Endothelial cell of umbilical vein (primary cell): ENCODE measurements around the gene ZNF101. TPM values are rescaled to one million over a fixed set of nuclear protein-coding genes. Genes with fewer than 3 reads are reported as not detected.

Experiments used
- BruUV-seq: library from RNA; stranded (reverse); fragments of 400-500 nt; replicated peaks from 2 replicates; lab custom pipeline; 2021; lab: Mats Ljungman, UMichigan
- CTCF ChIA-PET: fragments of 300-600, 350-600 bp; sonication (Branson Sonifier 250); formaldehyde crosslinking; loops from one replicate; lab custom pipeline; 2021; ENCODE audit warnings: antibody characterized with exemption, inconsistent platforms; lab: Charles Lee
- POLR2A ChIA-PET: fragments of 300-600, 350-600 bp; sonication (Branson Sonifier 250); formaldehyde crosslinking; loops from one replicate; lab custom pipeline; 2021; ENCODE audit warnings: antibody characterized with exemption, inconsistent platforms; lab: Charles Lee
- DNase-seq: peaks from one replicate; pipeline ENCODE4 v3.0.0-alpha.2; 2011; ENCODE audit warnings: low read depth, low spot score
- FAIRE-seq: peaks from 2 replicates; lab custom pipeline; 2011; peaks lifted over from hg19 to GRCh38; lab: Jason Lieb, UNC
- H2AFZ ChIP-seq: 2 replicates; pipeline ENCODE4 v1.6.0; 2012; ENCODE audit warnings: low read depth, low read length, control low read depth, inconsistent platforms
- H3K27ac ChIP-seq: 2 replicates; pipeline ENCODE4 v1.5.1; 2011; ENCODE audit warnings: low read depth, mild to moderate bottlenecking, control low read depth, low read length, moderate library complexity; ENCODE audit not compliant: insufficient read depth
- H3K27me3 ChIP-seq, 2 experiments: 2 replicates each; pipeline versions ENCODE4 v1.6.0 to v1.6.1; 2011; ENCODE audit warnings: low read length in 2 of 2, mixed read lengths in 1 of 2; ENCODE audit not compliant: control insufficient read depth in 2 of 2, insufficient read depth in 2 of 2
- H3K36me3 ChIP-seq, 2 experiments: 2 replicates in 1 of 2; 3 replicates in 1 of 2; pipeline ENCODE4 v1.5.1; 2011; ENCODE audit warnings: low read length in 2 of 2, mild to moderate bottlenecking in 1 of 2, moderate library complexity in 1 of 2; ENCODE audit not compliant: control insufficient read depth in 2 of 2, insufficient read depth in 2 of 2; ENCODE audit errors: extremely low read depth in 1 of 2
- H3K4me1 ChIP-seq: 3 replicates; pipeline ENCODE4 v1.5.1; 2011; ENCODE audit warnings: mild to moderate bottlenecking, low read length; ENCODE audit not compliant: control insufficient read depth, insufficient read depth; ENCODE audit errors: extremely low read depth
- H3K4me2 ChIP-seq: 2 replicates; pipeline ENCODE4 v1.6.1; 2011; ENCODE audit warnings: low read length, control low read depth, mixed read lengths; ENCODE audit not compliant: insufficient read depth
- H3K4me3 ChIP-seq, 3 experiments: fragments of 200-600 bp in 1 of 3; sonication (generic), shearing (Covaris generic) in 1 of 3; replicated peaks in 1 of 3; 2 replicates each; pipeline ENCODE4 v1.5.1; 2011 to 2016; ENCODE audit warnings: control low read depth in 3 of 3, low read length in 3 of 3, mild to moderate bottlenecking in 2 of 3, inconsistent platforms in 1 of 3, low read depth in 1 of 3, moderate library complexity in 1 of 3; ENCODE audit not compliant: insufficient read depth in 1 of 3
- H3K79me2 ChIP-seq: 2 replicates; pipeline ENCODE4 v1.6.0; 2012; ENCODE audit warnings: low read length, inconsistent platforms; ENCODE audit not compliant: control insufficient read depth, insufficient read depth
- H3K9ac ChIP-seq: replicated peaks from 2 replicates; pipeline ENCODE3; 2011; ENCODE audit warnings: low read length, control low read depth; ENCODE audit not compliant: insufficient read depth; ENCODE audit errors: extremely low read depth
- H3K9me1 ChIP-seq: replicated peaks from 3 replicates; pipeline ENCODE4 v1.6.0; 2011; ENCODE audit warnings: mild to moderate bottlenecking, low read length; ENCODE audit not compliant: control insufficient read depth, insufficient read depth; ENCODE audit errors: extremely low read depth
- H3K9me3 ChIP-seq: replicated peaks from 2 replicates; pipeline ENCODE4 v1.5.1; 2012; ENCODE audit warnings: low read length, inconsistent platforms; ENCODE audit not compliant: control insufficient read depth, insufficient read depth
- H4K20me1 ChIP-seq: replicated peaks from 2 replicates; pipeline ENCODE3; 2011; ENCODE audit warnings: mild to moderate bottlenecking, low read length; ENCODE audit not compliant: control insufficient read depth, insufficient read depth; ENCODE audit errors: extremely low read depth
- EZH2 ChIP-seq: IDR thresholded peaks from 2 replicates; pipeline ENCODE4 v1.6.1; 2012; ENCODE audit warnings: borderline replicate concordance, low read depth, mild to moderate bottlenecking, moderate library complexity, low read length, inconsistent platforms; ENCODE audit not compliant: severe bottlenecking
- FOS ChIP-seq: IDR thresholded peaks from 2 replicates; pipeline ENCODE4 v1.6.1; 2011; ENCODE audit warnings: mild to moderate bottlenecking, low read length, moderate library complexity, borderline replicate concordance; ENCODE audit not compliant: insufficient read depth
- GATA2 ChIP-seq: IDR thresholded peaks from 2 replicates; pipeline ENCODE4 v1.7.0; 2011; ENCODE audit warnings: low read depth, mild to moderate bottlenecking, moderate library complexity, mixed read lengths, low read length; ENCODE audit not compliant: insufficient read length, insufficient read depth
- MYC ChIP-seq: IDR thresholded peaks from one replicate; pipeline ENCODE4 v1.6.1; 2011; ENCODE audit warnings: mild to moderate bottlenecking, low read depth, low read length
- POLR2A ChIP-seq: IDR thresholded peaks from 2 replicates; pipeline ENCODE4 v1.6.1; 2012; ENCODE audit warnings: low read depth, mild to moderate bottlenecking, control low read depth, low read length
- POLR2AphosphoS5 ChIP-seq: IDR thresholded peaks from 2 replicates; pipeline ENCODE4 v1.6.1; 2012; ENCODE audit warnings: low read depth, mild to moderate bottlenecking, control low read depth, low read length, moderate library complexity; ENCODE audit not compliant: insufficient read depth
- dilution Hi-C: fragments of 300-500 bp; cut with MboI; formaldehyde crosslinking; loops from one replicate; pipeline ENCODE4 v1.15.0; 2019; ENCODE audit warnings: low sequenced_read_pairs; ENCODE audit not compliant: extremely low pct_ligation_motif_present
- intact Hi-C: fragments of 100-400 bp; cut with micrococcal nuclease; formaldehyde crosslinking; loops from one replicate; pipeline ENCODE4 v1.10.0; 2022
- polyA plus RNA-seq, 4 experiments: library from polyadenylated mRNA; depleted of rRNA in 3 of 4; stranded (reverse) in 3 of 4; unstranded in 1 of 4; fragments of >200 nt; gene quantifications; 2 replicates each; pipeline versions ENCODE4 v1.2.1 to v1.2.3, GENCODE V29; 2011 to 2012; ENCODE audit warnings: missing spikeins in 1 of 4
- total RNA-seq: library from RNA; stranded (reverse); gene quantifications from 2 replicates; pipeline ENCODE4 v1.2.3, GENCODE V29; 2021
- TF ChIP-seq, protein P1 (sequence below): IDR thresholded peaks from 2 replicates; pipeline ENCODE4 v1.6.1; 2011; ENCODE audit not compliant: insufficient read depth, insufficient read length
- TF ChIP-seq, protein P2 (sequence below), 2 donors: IDR thresholded peaks; 1 replicate in 1 of 2; 2 replicates in 1 of 2; pipeline ENCODE4 v1.5.1; 2011; ENCODE audit warnings: low read length in 2 of 2, mild to moderate bottlenecking in 2 of 2, moderate library complexity in 2 of 2, control low read depth in 1 of 2, inconsistent platforms in 1 of 2, low read depth in 1 of 2; ENCODE audit not compliant: insufficient read depth in 1 of 2; ENCODE audit errors: extremely low read depth in 1 of 2

The ZNF101 gene
- total and polyA plus RNA-seq, 2 donors (not counting 3 experiments of a cell fraction or from before 2014, with no cell fraction given): 2.8 to 12.8 TPM

DNA sequence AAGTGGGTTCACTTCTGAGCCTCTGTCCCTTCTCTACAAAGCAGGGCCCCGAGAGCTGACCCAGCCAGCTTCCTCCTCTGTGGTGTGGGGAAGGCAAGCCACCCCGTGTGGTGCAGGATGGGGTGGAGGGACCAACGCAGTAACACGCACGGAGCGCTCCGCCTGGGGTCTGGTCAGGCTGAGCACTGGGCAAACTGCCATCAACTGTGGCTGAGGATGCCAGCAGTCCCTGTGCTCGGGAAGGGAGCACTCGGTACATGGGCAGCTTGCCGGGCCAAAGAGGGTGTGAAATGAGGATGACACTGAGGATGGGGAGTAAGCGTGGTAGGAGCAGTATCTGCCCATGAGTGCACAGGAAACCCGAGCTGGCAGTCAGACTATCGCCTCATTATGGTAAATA, 17.6 kb upstream of the ZNF101 start:
- Histone ChIP-seq H3K4me2 (no peak overlapping the region), H3K4me1 (no peaks in the 10 kb centered on the region), H4K20me1 (no peaks in the 10 kb centered on the region), H3K9me3 (no peaks in the 10 kb centered on the region), H2AFZ (no peak overlapping the region), H3K27me3 (no peaks in the 10 kb centered on the region), H3K27ac (no peak overlapping the region), H3K9me1 (no peaks in the 10 kb centered on the region), H3K79me2 (no peaks in the 10 kb centered on the region), H3K9ac (no peak overlapping the region), H3K36me3 (peaks cover 5 to 76% of the 10 kb centered on the region in 2 experiments), H3K4me3 (no peak overlapping the region)
- ChIA-PET POLR2A (no interaction called here), CTCF (interaction anchor here (0.9 kb wide), 1 partner anchor 12 kb away, joined by 6 read pairs; the partner anchor contains the start of gene ATP13A1)
- no peak for DNase-seq
- intact Hi-C loops: no loop called here
- FAIRE-seq: no peak
- dilution Hi-C loops: no loop called here
- TF ChIP-seq GATA2 (no peak), POLR2A (no peak), MYC (no peak), POLR2AphosphoS5 (no peak), FOS (no peak), EZH2 (no peak)
- TF ChIP-seq, protein P1, sequence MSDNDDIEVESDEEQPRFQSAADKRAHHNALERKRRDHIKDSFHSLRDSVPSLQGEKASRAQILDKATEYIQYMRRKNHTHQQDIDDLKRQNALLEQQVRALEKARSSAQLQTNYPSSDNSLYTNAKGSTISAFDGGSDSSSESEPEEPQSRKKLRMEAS: no peak
- TF ChIP-seq, protein P2, sequence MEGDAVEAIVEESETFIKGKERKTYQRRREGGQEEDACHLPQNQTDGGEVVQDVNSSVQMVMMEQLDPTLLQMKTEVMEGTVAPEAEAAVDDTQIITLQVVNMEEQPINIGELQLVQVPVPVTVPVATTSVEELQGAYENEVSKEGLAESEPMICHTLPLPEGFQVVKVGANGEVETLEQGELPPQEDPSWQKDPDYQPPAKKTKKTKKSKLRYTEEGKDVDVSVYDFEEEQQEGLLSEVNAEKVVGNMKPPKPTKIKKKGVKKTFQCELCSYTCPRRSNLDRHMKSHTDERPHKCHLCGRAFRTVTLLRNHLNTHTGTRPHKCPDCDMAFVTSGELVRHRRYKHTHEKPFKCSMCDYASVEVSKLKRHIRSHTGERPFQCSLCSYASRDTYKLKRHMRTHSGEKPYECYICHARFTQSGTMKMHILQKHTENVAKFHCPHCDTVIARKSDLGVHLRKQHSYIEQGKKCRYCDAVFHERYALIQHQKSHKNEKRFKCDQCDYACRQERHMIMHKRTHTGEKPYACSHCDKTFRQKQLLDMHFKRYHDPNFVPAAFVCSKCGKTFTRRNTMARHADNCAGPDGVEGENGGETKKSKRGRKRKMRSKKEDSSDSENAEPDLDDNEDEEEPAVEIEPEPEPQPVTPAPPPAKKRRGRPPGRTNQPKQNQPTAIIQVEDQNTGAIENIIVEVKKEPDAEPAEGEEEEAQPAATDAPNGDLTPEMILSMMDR (IDR thresholded peaks at IDR 0.05; ENCODE audit: extremely low read depth in 1 of 2, insufficient read depth in 1 of 2, low read depth in 1 of 2, low read length in 2 of 2): no peak
- BruUV-seq: no TSS peak
